A204.1 (cell line): Measurements from ENCODE around the gene PDXP.
"Not testable (repeated sequence)": the region's sequence is repeated elsewhere in the genome, so short reads cannot be mapped to it uniquely, and the experiment has no call there.

Source experiments
- FAIRE-seq: peaks from 2 replicates; lab custom pipeline; 2012; peaks lifted over from hg19 to GRCh38; lab: Jason Lieb, UNC

Gene PDXP

DNA sequence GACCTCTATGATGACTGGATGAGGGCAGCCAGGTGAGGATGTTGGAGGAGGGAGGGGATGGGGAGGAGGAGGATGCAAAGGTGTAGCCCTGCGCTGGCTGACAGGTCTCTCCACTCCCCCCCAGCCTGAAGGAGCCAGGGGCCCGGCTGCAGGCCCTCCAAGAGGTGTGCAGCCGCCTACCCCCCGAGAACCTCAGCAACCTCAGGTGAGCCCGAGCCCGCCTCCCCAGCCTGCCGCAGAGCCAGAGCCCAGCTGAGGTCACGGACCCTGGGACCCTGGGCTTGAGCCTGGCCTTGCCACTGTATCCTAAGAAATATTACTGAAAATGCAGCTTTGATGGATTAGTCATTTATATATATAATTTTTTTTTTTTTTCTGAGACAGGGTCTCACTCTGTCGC is 11.2 kb upstream of the PDXP start:
- no peak for FAIRE-seq

DNA sequence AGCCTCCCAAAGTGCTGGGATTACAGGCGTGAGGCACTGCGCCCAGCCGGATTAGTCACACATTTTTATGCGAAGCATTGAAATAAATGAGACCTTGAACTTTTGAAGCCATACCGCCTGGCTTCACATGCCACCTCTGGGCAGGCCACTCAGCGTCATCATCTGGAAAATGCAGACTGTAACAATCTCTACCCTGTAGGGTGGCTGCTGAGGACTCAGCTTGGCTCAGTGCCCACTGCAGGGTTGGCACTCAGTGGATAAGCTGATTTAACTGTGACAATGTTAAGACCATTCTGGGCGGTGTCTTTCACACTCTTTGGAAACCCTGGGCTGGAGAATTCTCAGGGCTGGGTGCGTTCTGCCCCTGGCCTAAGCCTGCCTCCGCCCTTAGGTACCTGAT is 10.6 kb upstream of the PDXP start:
- no peak for FAIRE-seq

DNA sequence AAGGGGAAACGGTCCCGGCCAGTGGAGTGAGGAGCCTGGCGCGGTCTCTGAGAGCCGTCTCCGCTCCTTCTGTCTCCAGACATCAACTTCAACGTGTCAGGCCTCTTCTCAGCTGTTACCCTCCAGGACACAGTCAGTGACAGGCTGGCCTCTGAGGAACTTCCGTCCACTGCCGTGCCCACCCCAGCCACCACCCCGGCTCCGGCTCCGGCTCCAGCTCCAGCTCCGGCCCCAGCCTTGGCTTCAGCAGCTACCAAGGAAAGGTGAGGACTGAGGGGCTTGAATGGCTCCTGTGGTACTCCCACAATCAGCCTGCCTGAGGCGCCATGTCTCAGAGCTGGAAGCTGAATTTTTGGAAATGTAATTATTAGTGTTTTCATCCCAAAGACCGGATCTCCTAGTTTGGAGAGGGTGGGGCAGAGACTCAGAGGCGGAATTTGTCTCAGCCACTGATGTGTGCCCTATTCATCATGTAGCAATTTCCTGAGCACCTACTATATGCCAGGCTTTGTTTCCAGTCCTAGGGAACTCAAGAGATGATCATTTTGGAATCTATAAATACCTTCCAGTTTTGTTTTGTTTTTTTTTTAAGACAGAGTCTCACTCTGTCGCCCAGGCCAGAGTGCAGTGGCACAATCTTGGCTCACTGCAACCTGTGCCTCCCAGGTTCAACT is 7.9 kb upstream of the PDXP start:
- no peak for FAIRE-seq

DNA sequence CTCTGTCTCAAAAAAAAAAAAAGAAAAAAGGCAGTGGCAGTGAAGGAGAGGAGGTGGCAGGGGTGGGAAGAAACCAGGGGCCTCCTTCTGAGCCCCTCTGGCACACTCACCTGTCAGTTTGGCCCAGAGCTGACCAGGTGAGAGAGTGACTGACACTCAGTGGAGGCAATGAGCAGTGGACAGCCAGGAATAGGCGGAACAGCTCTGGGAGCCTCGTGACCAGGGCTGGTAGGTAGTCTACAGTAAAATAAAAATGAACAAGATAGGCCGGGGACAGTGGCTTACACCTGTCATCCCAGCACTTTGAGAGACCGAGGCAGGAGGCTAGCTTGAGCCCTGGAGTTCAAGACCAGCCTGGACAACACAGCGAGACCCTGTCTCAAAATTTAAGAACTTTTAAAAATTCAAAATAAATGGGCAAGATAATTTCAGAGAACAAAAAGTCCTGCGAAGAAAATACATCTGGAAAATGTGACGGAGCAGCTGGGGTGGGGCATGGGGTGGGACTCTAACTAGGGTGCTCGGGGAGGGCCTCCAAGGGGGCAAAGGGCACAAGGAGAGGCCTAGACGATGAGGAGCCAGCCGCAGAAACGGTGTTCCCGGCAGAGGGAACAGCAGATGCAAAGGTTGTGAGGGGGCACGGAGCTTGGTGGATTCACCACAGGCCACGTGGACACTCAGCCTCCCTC is 3.8 kb upstream of the PDXP start:
- no peak for FAIRE-seq

DNA sequence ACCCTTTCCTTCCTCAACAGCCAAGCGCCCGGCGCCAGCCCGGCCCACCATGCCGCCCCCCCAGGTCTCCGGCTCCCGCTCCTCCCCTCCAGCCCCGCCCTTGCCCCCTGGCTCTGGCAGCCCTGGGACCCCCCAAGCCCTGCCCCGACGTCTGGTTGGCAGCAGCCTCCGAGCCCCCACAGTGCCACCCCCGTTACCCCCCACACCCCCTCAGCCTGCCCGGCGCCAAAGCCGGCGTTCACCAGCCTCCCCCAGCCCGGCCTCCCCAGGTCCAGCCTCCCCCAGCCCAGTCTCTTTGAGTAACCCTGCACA is 3.3 kb upstream of the PDXP start:
- no peak for FAIRE-seq

DNA sequence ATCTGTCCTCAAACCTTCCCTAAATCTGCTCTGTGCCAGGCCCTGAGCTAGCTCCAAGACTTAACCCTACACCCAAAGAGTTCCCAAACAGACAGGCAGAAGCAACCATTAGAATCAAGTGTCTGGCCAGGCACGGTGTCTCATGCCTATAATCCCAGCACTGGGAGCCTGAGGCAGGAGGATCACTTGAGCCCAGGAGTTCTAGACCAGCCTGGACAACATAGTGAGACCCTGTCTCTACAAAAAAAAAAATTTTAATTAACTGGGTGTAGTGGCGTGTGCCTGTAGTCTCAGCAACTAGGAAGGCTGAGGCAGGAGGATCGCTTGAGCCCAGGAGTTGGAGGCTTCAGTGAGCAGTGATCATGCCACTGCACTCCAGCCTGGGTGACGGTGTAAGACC is 1.9 kb upstream of the PDXP start:
- not testable (repeated sequence) for FAIRE-seq

DNA sequence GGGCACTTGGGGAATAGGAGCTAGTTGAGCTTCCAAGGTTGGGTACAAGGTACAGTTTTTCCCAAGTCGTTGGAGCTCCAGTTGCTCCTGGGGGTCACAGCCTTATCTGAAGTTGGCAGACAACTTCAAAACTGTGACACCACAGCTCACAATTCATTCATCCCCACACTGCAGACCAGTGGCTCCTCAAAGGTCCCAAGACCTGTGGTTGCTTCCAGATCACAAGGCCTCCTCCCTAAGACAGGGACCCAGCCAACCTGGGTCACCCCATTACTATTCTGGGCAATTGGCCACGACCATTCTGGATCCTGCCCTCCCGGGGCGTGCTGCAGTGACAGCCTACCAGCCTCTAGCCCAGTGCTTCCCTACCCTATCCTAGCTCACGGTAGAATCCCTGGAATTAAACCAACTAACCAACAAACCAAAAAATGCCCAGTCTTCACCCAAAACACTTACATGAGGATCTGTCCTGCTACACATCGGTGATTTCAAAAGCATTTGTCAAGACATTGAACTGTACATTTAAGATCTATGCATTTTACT is 862 bp upstream of the PDXP start:
- FAIRE-seq = no peak

DNA sequence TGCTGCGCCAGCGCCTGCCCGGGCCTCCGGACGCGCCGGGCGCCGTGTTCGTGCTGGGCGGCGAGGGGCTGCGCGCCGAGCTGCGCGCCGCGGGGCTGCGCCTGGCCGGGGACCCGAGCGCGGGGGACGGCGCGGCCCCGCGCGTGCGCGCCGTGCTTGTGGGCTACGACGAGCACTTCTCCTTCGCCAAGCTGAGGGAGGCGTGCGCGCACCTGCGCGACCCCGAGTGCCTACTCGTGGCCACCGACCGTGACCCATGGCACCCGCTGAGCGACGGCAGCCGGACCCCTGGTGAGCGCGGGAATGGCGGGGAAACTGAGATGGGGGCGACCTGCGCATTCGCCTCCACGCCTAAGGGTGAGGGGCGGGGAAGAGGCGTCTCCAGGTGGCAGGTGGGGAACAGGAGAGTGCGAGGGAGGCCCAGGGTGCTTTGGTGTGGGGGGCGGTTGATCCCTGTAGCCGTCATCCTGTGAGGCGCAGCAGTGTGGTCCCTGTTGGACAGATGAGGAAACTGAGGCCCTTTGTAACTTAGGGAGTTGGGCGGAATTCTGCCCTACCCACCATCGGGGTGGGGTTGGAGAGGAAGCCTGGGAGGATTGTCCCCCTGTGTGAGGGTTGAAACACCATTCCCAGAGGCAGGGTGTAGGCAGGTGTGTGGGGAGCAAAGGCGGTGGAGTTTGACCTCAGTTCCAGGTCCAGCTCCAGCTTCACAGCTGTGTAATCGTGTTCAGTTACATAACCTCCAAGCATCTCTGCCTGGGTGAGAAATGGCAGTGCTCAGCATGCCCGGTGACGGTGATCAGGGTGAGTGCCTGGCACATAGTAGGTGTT is 758 bp downstream of the PDXP start:
- no peak for FAIRE-seq

DNA sequence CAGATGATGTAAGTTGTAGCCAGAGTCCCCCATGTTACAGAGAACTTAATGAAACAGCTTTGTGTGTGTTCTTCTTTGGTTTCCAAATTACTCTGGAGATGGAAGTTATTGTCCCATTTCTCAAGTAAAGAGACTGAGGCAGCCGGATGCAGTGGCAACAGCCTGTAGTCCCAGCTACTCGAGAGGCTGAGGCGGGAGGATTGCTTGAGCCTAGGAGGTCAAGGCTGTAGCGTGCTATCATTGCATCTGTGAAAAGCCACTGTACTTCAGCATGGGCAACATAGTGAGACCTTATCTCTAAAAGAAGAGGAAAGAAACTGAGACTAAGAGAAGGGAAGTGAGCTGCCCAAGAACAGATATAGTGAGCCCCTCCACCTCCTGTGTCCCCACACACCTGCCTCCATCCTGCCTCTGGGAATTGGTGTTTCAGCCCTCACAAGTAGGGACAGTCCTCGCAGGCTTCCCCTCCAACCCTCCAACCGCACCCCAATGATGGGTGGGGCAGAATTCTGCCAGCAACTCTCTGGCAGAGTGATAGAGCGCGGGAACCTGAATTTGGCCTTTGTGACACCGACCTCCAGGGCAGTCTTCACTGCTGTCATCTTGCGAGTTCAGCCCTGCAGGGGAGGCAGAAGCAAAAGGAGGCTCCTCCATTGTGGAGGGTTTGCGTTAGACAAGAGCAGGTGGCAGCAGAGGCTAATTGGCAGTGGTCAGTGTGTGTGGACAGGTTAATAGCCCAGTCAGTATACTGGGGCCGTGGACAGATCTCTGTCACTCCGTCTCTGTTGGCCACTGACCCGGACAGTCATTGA is 1.6 kb downstream of the PDXP start:
- FAIRE-seq = no peak

DNA sequence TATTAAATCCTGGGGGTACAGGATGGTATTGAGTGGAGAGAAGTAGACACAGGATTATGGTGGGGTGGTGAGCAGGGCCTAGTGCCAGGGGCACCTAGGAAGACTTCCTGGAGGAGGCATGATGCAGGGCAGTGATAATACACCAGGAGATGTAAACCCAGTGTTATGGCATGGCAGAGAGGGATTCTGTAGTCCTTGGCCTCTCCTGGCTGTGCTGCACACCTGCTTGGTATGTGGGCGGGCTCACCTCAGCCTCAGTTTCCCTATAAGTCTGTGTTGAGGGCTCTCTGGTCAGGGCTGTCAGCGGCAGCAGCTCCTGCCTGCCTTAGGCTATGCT is 2.2 kb downstream of the PDXP start:
- no peak for FAIRE-seq

DNA sequence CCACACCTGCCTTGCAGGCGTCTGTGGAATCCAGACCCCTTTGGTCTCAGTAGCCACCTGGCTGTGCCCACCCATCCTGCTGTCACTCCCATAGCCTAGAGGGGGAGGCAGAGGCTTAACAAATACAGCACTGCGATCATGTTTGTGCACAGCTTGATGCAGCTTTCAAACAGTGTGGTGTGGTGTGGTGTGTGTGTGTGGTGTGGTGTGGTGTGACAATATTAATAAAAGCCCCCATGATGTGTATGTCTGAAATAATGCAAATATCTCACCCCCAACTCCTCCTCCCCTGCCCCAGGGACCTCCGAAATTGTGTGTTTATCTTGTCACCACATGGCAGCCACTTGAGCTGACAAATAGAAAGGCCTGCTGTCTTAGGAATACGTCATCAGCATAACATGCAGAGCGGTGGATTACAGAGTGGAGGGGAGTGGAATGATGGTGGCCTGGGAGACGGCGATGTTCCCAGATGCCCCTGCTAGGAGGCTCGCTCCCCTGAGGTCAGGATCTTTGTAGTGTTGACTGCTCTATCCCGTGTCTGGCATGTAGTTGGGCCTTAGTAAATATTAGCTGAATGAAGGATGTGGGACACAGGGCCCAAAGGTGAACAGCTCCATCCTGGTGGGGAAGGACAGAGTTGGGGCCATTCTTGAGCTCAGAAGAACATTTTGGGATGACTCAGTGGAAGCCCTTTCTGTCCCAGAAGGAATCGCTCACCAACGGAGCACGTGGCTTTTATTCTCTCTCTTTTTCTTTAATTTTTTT is 2.8 kb downstream of the PDXP start:
- no peak for FAIRE-seq

DNA sequence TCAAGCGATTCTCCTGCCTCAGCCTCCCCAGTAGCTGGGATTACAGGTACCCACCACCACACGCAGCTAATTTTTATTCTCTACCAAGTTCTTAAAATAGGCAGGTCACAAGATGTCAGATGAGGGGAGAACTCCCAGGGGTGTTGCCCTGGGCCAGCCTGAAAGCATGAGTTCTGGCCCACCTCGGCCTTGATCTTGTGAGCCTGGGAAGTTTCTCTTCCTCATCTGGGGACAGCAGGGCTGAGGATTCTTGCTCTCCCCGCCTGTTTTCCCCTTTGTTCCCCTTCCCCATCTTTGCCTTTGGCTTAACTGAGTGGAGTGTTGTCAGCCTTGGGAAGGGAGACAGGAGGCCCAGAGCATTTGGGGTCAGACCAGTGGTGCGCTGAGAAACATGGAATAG is 3.5 kb downstream of the PDXP start:
- no peak for FAIRE-seq

DNA sequence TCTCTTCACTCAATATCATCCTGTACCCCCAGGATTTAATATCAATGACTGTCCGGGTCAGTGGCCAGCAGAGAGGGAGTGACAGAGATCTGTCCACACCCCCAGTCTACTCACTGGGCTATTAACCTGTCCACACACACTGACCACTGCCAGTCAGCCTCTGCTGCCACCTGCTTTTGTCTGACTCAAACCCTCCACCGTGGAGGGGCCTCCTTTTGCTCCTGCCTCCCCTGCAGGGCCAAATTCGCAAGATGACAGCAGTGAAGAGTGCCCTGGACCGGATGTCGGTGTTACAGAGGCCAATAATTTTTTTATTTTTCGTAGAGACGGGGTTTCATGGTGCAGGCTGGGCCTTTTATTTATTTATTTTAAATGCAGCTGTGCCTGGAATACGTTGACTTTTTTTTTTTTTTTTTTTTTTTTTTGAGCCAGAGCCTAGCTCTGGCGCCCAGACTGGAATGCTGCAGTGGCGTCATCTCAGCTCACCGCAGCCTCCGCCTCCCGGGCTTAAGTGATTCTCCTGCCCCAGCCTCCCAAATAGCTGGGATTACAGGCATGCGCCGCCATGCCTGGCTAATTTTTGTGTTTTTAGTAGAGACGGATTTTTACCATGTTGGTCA is 5.1 kb downstream of the PDXP start:
- no peak for FAIRE-seq

DNA sequence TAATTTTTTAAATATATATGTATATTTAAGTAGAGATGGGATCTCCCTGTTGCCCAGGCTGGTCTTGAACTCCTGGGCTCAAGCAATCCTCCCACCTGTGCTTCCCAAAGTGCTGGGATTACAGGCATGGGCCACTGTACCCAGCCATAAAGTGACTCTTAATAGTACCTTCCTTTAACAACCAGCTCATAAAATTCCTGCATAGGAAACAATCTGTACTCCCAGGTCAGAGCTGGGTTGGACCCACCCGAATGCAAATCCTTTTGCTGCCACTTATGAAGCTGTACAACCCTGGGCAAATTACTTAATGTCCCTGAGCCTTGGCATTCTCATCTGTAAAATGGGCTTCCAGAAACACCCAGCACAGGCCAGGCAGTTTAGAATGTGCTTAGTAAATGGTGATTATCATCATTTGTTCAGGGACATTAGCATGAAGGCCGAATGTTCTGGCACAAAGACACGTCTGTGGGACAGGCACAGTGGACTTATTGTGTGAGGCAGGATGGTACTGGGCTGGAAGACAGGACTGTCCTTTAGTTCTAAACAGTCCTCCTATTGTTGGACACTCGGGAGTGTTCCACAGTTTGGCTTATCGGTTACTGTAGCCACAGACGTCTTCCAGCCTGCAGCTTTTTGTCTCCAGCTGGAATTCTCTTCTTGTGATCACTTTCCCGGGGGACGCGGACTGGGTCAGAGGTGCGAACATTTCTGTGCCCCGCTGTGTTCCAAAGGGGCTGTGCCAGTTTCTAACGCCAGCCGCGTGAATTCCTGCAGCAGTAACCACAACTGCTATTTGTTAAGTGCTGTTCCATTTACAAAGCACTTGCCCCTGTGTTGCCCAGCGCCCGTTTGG is 6.0 kb downstream of the PDXP start:
- FAIRE-seq = no peak

DNA sequence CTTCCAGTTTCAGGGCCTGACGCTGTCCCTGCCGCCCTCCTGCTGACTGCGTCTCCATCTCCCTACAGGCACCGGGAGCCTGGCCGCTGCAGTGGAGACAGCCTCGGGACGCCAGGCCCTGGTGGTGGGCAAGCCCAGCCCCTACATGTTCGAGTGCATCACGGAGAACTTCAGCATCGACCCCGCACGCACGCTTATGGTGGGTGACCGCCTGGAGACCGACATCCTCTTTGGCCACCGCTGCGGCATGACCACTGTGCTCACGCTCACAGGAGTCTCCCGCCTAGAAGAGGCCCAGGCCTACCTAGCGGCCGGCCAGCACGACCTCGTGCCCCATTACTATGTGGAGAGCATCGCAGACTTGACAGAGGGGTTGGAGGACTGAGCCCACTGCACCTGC is 7.0 kb downstream of the PDXP start:
- no peak for FAIRE-seq

DNA sequence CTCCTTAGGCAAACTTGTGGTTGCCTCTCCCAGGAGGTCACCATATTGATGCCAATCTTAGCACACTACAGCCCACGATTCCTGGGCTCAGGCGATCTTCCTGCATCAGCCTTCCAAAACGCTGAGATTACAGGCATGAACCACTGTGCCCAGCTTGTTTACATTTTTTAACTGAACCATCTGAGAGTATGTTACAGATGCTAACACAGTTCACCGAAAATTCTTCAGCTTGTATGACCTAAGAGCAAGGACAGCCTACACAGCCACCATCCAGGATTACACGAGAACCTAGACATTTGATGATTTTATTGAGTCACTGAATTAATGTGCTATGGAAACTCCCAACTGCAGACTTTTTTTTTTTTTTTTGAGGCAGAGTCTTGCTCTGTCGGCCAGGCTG is 11.1 kb downstream of the PDXP start:
- no peak for FAIRE-seq

DNA sequence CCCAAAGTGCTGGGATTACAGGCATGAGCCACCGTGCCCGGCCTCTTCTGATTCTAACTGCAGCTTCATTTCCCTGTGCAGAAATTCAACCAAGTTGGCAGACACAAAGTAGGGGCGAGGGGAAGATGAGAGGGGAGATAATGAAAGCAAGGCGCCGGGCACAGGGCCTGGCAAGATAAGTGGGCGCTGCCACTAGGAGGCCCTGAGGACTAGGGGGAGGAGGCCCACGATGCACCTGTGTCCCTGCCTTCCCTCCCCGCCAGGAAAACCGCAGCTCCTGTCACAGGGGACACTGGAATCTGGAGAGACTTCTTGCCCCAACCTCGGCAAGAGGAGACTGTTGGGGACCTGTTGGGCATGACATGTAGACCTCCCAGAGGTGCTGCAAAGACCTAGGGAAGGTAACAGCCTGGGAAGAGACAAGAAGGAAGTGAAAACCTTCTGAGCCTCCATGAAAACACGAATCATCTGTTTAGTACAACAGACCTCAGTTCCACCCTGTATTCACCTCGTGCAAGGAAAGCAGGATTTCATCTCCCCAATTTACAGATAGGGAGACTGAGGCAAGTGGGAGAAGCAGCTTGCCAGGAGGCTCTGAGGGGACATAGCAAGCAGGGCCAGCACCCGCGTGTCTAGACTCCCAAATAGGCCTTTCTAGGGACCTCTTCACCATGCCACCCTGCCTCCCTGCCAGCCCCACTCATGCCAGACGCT is 13.8 kb downstream of the PDXP start:
- no peak for FAIRE-seq

DNA sequence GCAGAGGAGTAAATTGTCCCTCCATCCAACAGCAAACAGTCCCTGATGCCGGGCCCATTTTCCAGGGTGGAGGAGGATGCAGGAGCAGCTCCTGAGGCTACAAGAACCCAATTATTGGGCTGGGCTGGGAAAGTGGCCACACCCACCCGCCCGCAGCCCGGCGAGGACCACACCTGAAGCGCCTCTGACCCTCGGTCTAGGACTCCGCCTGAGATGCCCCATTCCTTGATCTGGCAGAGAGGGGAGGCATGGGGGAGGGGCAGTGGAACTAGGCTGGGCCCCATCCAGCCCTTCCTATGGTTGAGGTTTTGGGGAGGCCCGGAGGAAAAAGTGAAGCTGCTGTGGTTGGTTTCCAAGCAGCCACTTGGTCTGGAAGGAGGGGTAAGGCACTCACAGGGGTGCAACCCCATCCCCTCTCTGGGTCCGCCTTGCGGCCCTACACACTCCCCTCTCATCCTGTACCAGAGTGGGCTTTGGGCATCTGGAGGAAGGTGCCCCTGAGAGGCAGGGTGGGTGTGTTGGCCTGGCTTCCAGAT is 14.5 kb downstream of the PDXP start:
- FAIRE-seq = no peak

DNA sequence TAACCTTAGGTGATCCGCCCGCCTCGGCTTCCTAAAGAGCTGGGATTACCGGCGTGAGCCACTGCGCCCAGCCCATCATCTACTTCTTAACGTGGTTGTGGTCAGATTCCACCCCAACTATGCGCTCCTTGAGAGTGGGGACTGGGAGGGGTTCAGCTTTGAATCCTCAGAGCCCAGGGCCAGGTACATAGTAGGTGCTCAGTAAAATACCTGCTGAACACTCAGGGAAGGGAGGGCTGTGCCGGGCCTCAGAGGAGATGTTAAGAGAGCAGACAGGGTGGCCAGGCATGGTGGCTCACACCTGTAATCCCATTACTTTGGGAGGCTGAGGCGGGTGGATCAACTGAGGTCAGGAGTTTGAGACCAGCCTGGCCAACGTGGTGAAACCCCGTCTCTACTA is 15.7 kb downstream of the PDXP start:
- no peak for FAIRE-seq
